ENCODE measurements around the gene ABO. TPM values are rescaled to one million over a fixed set of nuclear protein-coding genes. Genes with fewer than 3 reads are reported as not detected.

The ABO gene
- total RNA-seq, 1 donor from 2014 or later = 2.3 TPM

DNA sequence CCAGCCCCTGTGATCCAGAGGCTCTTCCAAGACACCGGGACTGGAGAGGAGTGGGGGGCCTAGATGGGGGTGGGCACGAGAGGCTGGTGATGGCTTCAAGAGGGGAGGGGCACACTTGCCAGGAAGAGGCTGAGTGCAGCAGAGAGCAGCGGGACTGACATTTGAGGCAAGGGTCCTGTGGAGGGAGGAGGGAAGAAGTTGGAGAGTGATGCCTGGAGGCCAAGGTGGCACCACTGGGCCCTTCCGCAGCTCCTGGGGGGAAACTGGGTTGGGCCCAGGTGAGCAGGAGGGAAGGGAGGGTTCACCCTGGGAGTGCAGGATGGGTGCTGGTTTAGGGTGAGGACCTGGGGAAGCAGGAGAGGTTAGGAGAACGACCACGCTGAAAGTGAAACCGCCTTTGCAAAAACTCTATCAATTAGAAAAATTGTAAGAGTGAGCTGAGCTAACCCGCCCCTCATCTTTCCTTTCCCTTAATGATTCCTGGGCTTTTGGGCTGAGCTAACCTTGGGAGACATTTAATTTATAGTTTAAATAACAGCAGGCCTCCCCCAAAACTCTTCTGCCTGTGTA, 26.2 kb downstream of the ABO start:
- TF ChIP-seq, protein P1, sequence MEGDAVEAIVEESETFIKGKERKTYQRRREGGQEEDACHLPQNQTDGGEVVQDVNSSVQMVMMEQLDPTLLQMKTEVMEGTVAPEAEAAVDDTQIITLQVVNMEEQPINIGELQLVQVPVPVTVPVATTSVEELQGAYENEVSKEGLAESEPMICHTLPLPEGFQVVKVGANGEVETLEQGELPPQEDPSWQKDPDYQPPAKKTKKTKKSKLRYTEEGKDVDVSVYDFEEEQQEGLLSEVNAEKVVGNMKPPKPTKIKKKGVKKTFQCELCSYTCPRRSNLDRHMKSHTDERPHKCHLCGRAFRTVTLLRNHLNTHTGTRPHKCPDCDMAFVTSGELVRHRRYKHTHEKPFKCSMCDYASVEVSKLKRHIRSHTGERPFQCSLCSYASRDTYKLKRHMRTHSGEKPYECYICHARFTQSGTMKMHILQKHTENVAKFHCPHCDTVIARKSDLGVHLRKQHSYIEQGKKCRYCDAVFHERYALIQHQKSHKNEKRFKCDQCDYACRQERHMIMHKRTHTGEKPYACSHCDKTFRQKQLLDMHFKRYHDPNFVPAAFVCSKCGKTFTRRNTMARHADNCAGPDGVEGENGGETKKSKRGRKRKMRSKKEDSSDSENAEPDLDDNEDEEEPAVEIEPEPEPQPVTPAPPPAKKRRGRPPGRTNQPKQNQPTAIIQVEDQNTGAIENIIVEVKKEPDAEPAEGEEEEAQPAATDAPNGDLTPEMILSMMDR (IDR thresholded peaks at IDR 0.05; ENCODE audit: borderline replicate concordance) = no peak
- Histone ChIP-seq H3K27ac (replicated peaks) (no peak overlapping the region), H3K9me3 (replicated peaks) (peaks cover 1% of the 10 kb centered on the region), H3K4me3 (no peak overlapping the region), H3K27me3 (ENCODE audit: low read depth) (peaks cover 11% of the 10 kb centered on the region), H3K4me1 (peaks cover 19% of the 10 kb centered on the region), H3K36me3 (no peaks in the 10 kb centered on the region)
- intact Hi-C loops (cut with micrococcal nuclease) = no loop called here
- no peak for DNase-seq

DNA sequence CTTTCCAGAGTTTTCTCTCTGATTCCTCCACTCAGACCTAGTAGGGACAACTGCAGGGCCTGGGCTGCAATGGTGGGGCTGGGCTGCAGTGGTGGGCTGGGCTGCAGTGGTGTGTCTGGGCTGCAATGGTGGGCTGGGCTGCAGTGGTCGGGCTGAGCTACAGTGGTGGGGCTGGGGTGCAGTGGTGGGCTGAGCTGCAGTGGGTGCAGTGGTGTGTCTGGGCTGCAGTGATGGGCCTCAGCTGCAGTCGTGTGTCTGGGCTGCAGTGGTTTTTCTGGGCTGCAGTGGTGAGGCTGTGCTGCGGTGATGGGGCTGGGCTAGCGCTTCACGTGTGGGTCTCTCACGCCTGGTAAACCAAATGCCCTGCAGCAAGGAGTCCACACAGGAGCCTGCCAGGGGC, 27.4 kb downstream of the ABO start:
- H3K4me3 ChIP-seq = no peak overlapping the region
- TF ChIP-seq, protein P1 (IDR thresholded peaks at IDR 0.05; ENCODE audit: borderline replicate concordance) = no peak
- no peaks in the 10 kb centered on the region for H3K36me3 ChIP-seq
- H3K27me3 ChIP-seq (ENCODE audit: low read depth) = peaks cover 17% of the 10 kb centered on the region
- no peak overlapping the region for H3K27ac ChIP-seq (replicated peaks)
- no peaks in the 10 kb centered on the region for H3K9me3 ChIP-seq (replicated peaks)
- intact Hi-C loops (cut with micrococcal nuclease) = no loop called here
- no peak for DNase-seq
- H3K4me1 ChIP-seq = peaks cover 11% of the 10 kb centered on the region

DNA sequence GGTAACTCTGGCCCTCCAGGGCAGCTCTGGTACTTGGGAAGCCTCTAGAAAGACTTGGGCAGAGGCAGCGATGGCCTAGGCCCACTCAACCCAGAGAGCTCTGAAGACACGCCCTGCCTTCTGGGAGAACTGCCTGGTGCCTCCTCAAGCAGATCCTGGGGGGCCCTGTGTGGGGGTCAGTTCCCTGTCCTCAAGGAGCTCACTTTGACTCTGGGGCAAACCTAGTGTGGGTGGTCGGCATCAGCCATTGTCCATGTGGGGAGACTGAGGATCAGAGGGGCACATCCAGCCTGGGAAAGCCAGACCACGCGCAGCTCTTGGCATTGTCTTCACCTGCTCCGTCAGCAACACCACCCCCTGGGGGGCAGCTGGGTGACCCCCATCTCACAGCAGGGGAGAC, 28.0 kb downstream of the ABO start:
- intact Hi-C loops (cut with micrococcal nuclease) = no loop called here
- Histone ChIP-seq H3K27ac (replicated peaks) (no peak overlapping the region), H3K36me3 (no peaks in the 10 kb centered on the region), H3K4me3 (no peak overlapping the region), H3K4me1 (peaks cover 5% of the 10 kb centered on the region), H3K9me3 (replicated peaks) (no peaks in the 10 kb centered on the region), H3K27me3 (ENCODE audit: low read depth) (peaks cover 19% of the 10 kb centered on the region)
- TF ChIP-seq, protein P1 (IDR thresholded peaks at IDR 0.05; ENCODE audit: borderline replicate concordance) = no peak
- no peak for DNase-seq

DNA sequence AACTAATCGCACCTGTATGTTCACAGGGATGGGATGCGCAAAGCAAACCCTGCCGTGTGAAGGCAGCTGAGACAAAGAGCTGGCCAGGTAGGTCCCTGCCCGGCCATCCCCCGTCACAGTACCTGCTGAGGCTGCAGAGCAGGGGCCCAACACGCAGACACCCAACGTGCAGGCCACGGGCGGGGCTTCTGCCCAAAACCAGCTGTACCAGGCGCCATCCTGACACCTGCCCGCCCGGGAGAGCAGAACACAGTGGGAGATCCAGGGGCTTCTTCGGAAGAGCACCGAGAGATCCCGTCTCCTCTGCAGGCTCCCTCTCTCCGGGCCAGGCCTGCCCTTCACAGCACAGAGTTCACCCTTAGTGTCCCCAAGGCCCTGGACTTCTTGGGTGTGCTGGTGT, 28.4 kb downstream of the ABO start:
- Histone ChIP-seq H3K27ac (replicated peaks) (no peak overlapping the region), H3K36me3 (no peaks in the 10 kb centered on the region), H3K4me1 (peaks cover 1% of the 10 kb centered on the region), H3K9me3 (replicated peaks) (no peaks in the 10 kb centered on the region), H3K4me3 (no peak overlapping the region), H3K27me3 (ENCODE audit: low read depth) (peaks cover 19% of the 10 kb centered on the region)
- no peak for DNase-seq
- TF ChIP-seq, protein P1 (IDR thresholded peaks at IDR 0.05; ENCODE audit: borderline replicate concordance) = no peak
- intact Hi-C loops (cut with micrococcal nuclease) = no loop called here

DNA sequence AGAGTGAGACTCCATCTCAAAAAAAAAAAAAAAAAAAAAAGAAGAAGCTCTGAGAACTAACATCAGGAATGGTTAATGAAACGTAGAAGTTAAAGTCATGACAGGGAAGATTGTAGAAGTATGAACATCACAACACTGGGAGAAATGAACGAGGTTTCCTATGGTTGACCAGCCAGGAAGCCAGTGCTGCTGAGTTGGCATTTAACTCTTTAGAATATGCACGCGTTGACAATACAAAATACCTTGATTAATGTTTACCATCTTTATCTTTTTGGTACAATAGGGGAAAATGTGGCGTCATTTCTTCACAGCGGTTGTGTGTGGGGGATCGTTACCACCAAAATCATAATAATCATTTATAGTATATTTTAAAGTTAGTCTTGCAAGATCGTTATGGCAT, 32.0 kb downstream of the ABO start:
- Histone ChIP-seq H3K36me3 (no peaks in the 10 kb centered on the region), H3K4me1 (peaks cover 20% of the 10 kb centered on the region), H3K27ac (replicated peaks) (no peak overlapping the region), H3K4me3 (no peak overlapping the region), H3K27me3 (ENCODE audit: low read depth) (peaks cover 13% of the 10 kb centered on the region), H3K9me3 (replicated peaks) (no peaks in the 10 kb centered on the region)
- intact Hi-C loops (cut with micrococcal nuclease) = no loop called here
- DNase-seq = no peak
- TF ChIP-seq, protein P1 (IDR thresholded peaks at IDR 0.05; ENCODE audit: borderline replicate concordance) = no peak

All from left ventricle myocardium inferior (tissue), 1 donor.